ENCODE results near the gene NCAPD2. TPM values are rescaled to one million over a fixed set of nuclear protein-coding genes. Genes with fewer than 3 reads are reported as not detected.
A peak's percentile ranks its signal among the peaks of the same experiment; 100 is the strongest.

The NCAPD2 gene
- polyA plus RNA-seq, 1 donor (not counting 4 experiments of a cell fraction or from before 2014, with no cell fraction given), result 33.7 TPM

GRCh38 chr12:6533653-6533922 is 39.7 kb downstream of the NCAPD2 start:
- peaks cover 30 to 54% of the 10 kb centered on the region in 2 experiments for H3K36me3 ChIP-seq (ENCODE audit: control insufficient read depth in 2 of 2, extremely low read depth in 1 of 2, insufficient read depth in 2 of 2, low read length in 2 of 2)
- H3K4me2 ChIP-seq (ENCODE audit: control insufficient read depth, extremely low read depth, insufficient read depth, low read depth, low read length), result peak overlapping the region; percentile 80
- peaks cover 4% of the 10 kb centered on the region for H3K9me1 ChIP-seq (ENCODE audit: control insufficient read depth, extremely low read depth, insufficient read depth, low read length)
- H3K79me2 ChIP-seq (ENCODE audit: control insufficient read depth, insufficient read depth, low read length), result peaks cover 30% of the 10 kb centered on the region
- dilution Hi-C loops (cut with MboI; ENCODE audit: extremely low pct_ligation_motif_present, low sequenced_read_pairs), result no loop called here
- no peaks in the 10 kb centered on the region for H3K27me3 ChIP-seq (ENCODE audit: control insufficient read depth, extremely low read depth, insufficient read depth, low read length)
- TF ChIP-seq EZH2 (IDR thresholded peaks at IDR 0.05; ENCODE audit: low read length), result no peak
- TF ChIP-seq, protein P1, sequence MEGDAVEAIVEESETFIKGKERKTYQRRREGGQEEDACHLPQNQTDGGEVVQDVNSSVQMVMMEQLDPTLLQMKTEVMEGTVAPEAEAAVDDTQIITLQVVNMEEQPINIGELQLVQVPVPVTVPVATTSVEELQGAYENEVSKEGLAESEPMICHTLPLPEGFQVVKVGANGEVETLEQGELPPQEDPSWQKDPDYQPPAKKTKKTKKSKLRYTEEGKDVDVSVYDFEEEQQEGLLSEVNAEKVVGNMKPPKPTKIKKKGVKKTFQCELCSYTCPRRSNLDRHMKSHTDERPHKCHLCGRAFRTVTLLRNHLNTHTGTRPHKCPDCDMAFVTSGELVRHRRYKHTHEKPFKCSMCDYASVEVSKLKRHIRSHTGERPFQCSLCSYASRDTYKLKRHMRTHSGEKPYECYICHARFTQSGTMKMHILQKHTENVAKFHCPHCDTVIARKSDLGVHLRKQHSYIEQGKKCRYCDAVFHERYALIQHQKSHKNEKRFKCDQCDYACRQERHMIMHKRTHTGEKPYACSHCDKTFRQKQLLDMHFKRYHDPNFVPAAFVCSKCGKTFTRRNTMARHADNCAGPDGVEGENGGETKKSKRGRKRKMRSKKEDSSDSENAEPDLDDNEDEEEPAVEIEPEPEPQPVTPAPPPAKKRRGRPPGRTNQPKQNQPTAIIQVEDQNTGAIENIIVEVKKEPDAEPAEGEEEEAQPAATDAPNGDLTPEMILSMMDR (optimal IDR thresholded peaks at IDR 0.05 in 1 of 3, IDR thresholded peaks at IDR 0.05 in 1 of 3, conservative IDR thresholded peaks at IDR 0.05 in 1 of 3; ENCODE audit: extremely low read depth in 1 of 3, insufficient read depth in 2 of 3, low read length in 3 of 3), result no peak
- H3K9me3 ChIP-seq (ENCODE audit: control insufficient read depth, low read depth, low read length), result no peaks in the 10 kb centered on the region
- peak overlapping the region; percentile 95 for H3K9ac ChIP-seq (ENCODE audit: control insufficient read depth, extremely low read depth, insufficient read depth, low read length)
- H4K20me1 ChIP-seq (ENCODE audit: control insufficient read depth, extremely low read depth, insufficient read depth, low read length), result peaks cover 38% of the 10 kb centered on the region
- peak overlapping the region; percentile 70 to 95 (median 79) for H3K4me3 ChIP-seq (ENCODE audit: control insufficient read depth in 2 of 3, extremely low read depth in 1 of 3, insufficient read depth in 2 of 3, low read depth in 1 of 3, low read length in 3 of 3)
- peak overlapping the region; percentile 92 for H3K27ac ChIP-seq (ENCODE audit: control insufficient read depth, insufficient read depth, low read length)
- no peak overlapping the region for H2AFZ ChIP-seq (ENCODE audit: control insufficient read depth, low read length)
- FAIRE-seq (no peak), DNase-seq (ENCODE audit: low read depth, low spot score) (no peak)
- H3K4me1 ChIP-seq (ENCODE audit: control insufficient read depth, extremely low read depth, insufficient read depth, low read length), result peaks cover 54% of the 10 kb centered on the region

DNA sequence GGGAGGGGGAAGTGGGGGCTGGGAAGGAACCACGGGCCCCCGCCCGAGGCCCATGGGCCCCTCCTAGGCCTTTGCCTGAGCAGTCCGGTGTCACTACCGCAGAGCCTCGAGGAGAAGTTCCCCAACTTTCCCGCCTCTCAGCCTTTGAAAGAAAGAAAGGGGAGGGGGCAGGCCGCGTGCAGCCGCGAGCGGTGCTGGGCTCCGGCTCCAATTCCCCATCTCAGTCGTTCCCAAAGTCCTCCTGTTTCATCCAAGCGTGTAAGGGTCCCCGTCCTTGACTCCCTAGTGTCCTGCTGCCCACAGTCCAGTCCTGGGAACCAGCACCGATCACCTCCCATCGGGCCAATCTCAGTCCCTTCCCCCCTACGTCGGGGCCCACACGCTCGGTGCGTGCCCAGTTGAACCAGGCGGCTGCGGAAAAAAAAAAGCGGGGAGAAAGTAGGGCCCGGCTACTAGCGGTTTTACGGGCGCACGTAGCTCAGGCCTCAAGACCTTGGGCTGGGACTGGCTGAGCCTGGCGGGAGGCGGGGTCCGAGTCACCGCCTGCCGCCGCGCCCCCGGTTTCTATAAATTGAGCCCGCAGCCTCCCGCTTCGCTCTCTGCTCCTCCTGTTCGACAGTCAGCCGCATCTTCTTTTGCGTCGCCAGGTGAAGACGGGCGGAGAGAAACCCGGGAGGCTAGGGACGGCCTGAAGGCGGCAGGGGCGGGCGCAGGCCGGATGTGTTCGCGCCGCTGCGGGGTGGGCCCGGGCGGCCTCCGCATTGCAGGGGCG is 40.2 kb downstream of the NCAPD2 start, which contains the start of gene GAPDH:
TSS of gene GAPDH (plus strand) at position 595 of the 772 bp plus-strand sequence. CDS start 316 bp downstream, outside the sequence.
- Histone ChIP-seq H3K9ac (ENCODE audit: control insufficient read depth, extremely low read depth, insufficient read depth, low read length) (peak within 1 kb of the TSS; percentile 95), H3K27me3 (ENCODE audit: control insufficient read depth, extremely low read depth, insufficient read depth, low read length) (no peaks in the 10 kb centered on the region), H3K9me1 (ENCODE audit: control insufficient read depth, extremely low read depth, insufficient read depth, low read length) (peaks cover 5% of the 10 kb centered on the region), H4K20me1 (ENCODE audit: control insufficient read depth, extremely low read depth, insufficient read depth, low read length) (peaks cover 43% of the 10 kb centered on the region), H2AFZ (ENCODE audit: control insufficient read depth, low read length) (peak within 1 kb of the TSS; percentile 60), H3K27ac (ENCODE audit: control insufficient read depth, insufficient read depth, low read length) (peak within 1 kb of the TSS; percentile 92), H3K79me2 (ENCODE audit: control insufficient read depth, insufficient read depth, low read length) (peaks cover 30% of the 10 kb centered on the region), H3K9me3 (ENCODE audit: control insufficient read depth, low read depth, low read length) (no peaks in the 10 kb centered on the region), H3K36me3 (ENCODE audit: control insufficient read depth in 2 of 2, extremely low read depth in 1 of 2, insufficient read depth in 2 of 2, low read length in 2 of 2) (peaks cover 30 to 56% of the 10 kb centered on the region in 2 experiments), H3K4me3 (ENCODE audit: control insufficient read depth in 2 of 3, extremely low read depth in 1 of 3, insufficient read depth in 2 of 3, low read depth in 1 of 3, low read length in 3 of 3) (peak within 1 kb of the TSS; percentile 78 to 95 (median 79)), H3K4me1 (ENCODE audit: control insufficient read depth, extremely low read depth, insufficient read depth, low read length) (peaks cover 52% of the 10 kb centered on the region), H3K4me2 (ENCODE audit: control insufficient read depth, extremely low read depth, insufficient read depth, low read depth, low read length) (peak within 1 kb of the TSS; percentile 86)
- DNase-seq (ENCODE audit: low read depth, low spot score) (peak; percentile 69), FAIRE-seq (no peak)
- dilution Hi-C loops (cut with MboI; ENCODE audit: extremely low pct_ligation_motif_present, low sequenced_read_pairs), result no loop called here
- no peak for TF ChIP-seq EZH2 (IDR thresholded peaks at IDR 0.05; ENCODE audit: low read length)
- TF ChIP-seq, protein P1 (optimal IDR thresholded peaks at IDR 0.05 in 1 of 3, IDR thresholded peaks at IDR 0.05 in 1 of 3, conservative IDR thresholded peaks at IDR 0.05 in 1 of 3; ENCODE audit: extremely low read depth in 1 of 3, insufficient read depth in 2 of 3, low read length in 3 of 3), result no peak
